Fibroblast of skin of left biceps (primary cell): ENCODE data around the gene PSMA6.
"Not testable (repeated sequence)": the region's sequence is repeated elsewhere in the genome, so short reads cannot be mapped to it uniquely, and the experiment has no call there.

Experiments used
- DNase-seq, 2 experiments: peaks; one replicate each; pipeline ENCODE4 v3.0.0-alpha.2; 2013; ENCODE audit warnings: low read depth in 2 of 2

PSMA6 gene

DNA sequence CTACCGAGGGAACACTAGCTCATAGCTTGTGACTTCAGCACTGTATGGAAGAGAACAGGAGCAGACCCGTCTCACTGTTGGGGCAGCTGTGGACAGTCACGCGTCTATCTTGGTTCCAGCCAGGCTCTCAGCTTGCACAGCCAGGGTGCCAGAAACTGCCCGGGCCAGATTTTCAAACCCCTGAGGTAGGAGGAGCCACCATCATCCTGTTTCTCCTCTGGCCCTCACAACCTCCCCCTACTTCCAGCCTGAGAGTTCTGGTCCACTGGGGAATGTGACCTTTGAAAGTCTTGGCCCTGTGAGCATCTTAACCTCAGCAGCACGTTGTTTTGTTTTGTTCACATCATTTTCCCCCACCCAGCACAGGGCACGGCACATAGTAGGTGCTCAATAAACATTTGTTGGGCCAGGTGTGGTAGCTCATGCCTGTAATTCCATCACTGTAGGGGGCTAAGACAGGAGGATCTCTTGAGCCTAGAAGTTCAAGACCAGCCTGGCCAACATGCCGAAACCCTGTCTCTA, 50.4 kb downstream of the PSMA6 start:
- DNase-seq = no peak

DNA sequence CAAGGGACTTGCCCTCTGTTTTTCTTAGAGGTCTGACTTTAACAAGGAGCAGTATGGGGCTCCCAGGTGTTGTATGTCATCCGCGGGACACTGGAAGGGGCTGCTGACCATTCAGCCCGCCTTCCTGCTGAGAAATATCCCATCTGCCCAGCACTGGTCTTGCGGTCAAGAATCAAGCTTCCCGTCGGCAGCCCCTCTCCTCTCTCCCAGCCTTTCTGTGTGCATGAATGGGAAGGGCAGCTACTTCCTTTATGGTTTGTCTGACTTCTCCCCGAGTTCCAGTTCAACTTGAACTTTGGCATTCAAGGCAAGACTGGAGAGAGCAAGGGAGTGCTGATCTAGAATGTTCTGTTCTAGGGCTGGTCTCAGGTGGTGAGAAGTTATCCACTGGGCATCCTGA, 51.5 kb downstream of the PSMA6 start:
- no peak for DNase-seq

DNA sequence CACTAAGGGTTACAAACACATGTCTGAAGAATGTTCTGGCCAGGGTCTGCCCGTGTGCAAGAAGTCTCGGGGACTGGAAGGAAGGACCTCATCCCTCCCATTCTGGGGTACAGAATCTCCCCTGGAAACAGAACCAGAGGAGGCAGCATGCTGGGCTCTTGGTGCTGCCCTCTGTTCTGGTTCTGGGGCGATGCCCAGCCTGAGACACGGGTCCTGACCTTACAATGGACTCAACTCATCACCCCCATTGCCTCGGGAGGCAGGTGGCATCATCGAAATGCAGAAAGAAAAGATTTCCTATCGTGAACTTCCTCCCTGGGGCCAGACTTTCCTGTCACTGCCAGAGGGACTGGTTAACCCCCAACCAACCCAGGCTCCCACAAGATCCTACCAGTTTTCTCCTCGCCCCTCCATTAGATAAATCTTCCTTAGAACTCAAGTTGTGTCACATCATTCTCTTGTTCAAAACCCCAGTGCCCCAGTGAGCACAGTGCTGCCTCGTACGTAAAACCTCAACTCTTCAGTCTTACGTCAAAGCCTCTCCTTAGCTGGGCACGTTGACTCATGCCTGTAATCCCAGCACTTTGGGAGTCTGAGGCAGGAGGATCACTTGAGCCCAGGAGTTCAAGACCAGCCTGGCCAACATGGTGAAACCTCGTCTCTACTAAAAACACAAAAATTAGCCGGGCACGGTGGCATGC, 52.1 kb downstream of the PSMA6 start:
- DNase-seq = no peak

GRCh38 chr14:35346738-35347322, 54.6 kb downstream of the PSMA6 start:
- DNase-seq = no peak

- DNase-seq = no peak
Measured at GRCh38 chr14:35347323-35348043, 55.3 kb downstream of the PSMA6 start.

DNA sequence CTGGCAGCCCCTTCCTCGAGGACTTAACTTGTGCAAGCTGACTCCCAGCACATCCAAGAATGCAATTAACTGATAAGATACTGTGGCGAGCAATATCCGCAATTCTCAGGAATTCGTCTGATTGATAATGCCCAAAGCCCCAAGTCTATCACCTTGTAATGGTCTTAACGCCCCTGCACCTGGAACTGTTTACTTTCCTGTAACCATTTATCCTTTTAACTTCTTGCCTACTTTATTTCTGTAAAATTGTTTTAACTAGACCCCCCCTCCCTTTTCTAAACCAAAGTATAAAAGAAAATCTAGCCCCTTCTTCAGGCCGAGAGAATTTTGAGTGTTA, 55.8 kb downstream of the PSMA6 start:
- not testable (repeated sequence) for DNase-seq

DNA sequence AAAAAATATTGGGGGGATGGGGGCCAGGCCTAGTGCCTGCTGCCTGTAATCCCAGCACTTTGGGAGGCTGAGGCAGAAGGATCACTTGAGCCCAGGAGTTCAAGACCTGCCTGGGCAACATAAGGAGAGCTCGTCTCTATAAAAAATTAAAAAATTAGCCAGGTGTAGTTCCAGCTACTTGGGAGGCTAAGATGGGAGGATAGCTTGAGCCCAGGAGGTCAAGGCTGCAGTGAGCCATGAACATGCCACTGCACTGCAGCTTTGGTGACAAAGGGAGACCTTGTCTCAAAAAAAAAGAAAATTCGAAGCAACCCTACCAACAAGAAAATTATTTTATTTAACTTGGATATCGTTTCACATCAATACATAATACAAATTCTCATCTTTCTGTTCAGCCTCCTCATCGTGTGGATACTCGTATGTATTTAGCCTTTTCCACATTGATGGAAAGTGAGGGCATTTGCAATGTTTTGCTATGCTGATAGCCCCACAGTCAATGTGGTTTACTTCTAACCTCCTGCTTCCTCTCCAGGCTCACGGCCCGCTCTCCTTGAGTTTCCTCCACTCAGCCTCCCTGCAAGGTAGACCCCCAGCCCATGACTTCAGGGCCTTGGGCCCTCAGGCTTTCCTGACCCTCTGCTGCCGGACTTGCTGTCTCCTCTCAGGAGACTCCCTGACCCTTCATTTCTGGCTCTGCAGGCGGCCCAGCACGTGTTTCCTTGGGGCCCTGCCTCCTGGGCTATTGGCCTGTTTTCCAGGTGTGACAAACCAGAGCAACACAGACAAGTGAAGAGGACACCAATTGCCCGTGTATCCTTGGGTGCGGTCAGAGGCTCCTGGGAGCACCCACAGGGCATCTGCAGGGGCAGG, 57.5 kb downstream of the PSMA6 start:
- no peak for DNase-seq

DNA sequence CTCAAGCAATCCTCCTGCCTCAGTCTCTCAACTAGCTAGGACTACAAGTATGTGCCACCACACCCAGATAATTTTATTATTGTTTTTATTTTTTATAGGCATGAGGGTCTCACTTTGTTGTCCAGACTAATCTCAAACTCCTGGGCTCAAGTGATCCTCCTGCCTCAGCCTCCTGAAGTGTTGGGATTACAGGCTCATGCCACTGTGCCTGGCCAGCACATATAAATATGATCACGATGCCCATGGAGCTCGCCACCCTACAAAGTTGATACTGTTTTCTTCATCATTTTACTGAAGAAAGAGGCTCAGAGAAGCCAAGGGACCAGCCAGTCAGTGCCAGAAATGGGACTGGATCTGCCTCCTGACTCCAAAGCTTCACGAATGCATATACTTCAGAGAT, 59.3 kb downstream of the PSMA6 start:
- no peak for DNase-seq

DNA sequence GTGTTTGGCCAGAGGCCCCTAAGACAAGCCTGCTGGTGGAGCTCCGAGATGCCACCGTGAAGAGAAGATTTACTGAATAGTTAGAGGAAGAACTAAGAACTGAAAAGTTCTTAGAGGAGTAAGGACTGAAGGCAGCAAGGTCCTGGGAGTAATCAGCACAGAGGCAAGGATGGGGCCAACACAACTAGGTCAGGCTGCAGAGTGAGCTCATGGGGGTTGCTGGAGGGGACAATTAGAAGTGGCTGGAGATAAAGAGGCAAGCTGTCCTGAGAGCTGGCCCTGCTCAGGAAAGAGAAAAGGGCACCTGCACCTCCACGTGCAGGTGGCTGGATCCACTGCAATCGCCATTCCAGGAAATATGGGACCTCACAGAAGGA, 59.7 kb downstream of the PSMA6 start:
- no peak for DNase-seq

DNA sequence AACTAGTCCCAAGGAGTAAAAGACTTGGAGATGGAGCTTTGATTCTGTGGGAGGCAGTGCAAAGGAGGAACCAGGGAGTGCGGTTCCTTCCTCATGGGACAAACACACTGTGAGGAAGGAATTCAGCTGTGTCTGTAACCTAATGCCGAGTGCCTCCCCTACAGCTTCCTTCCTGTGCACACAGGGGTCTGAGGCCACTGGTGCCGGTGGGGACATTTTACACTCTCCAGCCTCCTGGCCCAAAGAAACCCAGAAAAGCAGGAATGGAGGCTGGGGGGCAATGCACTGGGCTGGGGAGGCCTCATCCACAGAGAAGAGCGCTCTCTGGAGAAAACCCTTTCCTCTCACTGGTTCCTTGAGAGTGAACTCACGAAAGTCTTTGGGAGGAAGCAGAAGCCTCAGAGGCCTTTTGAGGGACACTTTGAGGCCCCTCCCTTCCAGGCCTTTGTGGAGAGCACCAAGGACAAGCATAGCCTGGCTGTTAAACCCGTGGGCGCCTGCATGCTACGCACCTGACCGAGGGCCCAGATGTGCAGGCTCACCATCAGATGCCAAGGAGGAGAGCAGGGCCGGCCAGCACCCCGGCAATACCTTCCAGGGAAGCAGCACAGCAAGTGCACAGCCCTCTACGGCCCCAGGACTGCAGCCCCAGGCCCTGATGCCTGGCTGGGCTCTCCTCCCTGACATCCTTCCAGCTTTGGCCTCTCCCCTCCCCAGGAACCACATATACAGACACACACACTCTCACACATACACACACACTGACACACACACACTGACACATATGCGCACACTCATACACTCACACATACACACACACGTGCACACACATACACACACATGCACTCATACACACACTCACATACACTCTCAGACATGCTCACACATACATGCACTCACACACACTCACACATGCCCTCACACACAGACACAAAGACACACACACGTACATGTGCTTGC, 60.4 kb downstream of the PSMA6 start:
- DNase-seq = no peak

DNA sequence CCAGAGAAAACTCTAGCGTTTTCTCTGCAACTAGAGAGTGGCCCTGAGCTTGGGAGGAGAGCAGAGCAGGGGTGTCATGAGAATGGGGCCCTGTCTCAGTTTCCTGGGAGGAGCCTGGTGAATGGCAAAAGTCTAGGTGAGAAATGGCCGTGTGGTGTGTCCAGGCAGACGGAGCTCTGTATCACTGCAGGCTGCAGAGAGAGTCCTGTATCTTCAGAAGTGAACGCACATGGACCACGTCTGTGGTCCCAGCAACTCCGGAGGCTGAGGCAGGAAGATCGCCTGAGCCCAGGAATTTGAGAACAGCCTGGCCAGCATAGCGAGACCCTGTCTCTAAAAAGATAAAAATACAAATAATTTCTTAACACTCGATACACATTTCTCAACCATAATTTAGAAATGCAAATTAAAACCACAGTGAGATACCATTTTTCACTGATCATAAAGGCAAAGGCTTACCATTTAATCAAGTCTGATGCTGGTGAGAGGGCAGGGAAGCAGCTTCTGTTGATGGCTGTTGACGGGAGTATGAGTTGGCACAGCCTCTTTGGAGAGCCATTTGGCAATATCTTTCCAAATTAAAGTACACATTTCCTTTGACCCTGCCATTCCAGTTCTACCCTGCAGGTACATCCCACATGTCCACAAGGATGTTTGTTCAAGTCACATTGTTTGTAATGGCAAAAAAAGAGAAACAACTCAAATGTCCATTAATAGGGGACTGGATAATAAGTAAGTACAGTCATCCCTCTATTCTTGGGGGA, 61.4 kb downstream of the PSMA6 start:
- DNase-seq = no peak

DNA sequence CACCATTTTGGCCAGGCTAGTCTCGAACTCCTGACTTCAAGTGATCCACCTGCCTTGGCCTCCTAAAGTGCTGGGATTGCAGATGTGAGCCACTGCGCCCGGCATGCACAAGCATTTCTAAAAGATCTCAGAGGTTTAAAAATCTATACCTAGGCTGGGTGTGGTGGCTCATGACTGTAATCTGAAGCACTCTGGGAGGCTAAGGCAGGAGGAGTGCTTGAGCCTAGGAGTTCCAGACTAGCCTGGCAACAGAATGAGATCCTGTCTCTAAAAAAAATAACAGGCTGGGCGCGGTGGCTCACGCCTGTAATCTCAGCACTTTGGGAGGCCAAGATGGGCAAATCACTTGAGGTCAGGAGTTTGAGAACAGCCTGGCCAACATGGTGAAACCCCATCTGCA, 63.1 kb downstream of the PSMA6 start:
- DNase-seq = not testable (repeated sequence)

DNA sequence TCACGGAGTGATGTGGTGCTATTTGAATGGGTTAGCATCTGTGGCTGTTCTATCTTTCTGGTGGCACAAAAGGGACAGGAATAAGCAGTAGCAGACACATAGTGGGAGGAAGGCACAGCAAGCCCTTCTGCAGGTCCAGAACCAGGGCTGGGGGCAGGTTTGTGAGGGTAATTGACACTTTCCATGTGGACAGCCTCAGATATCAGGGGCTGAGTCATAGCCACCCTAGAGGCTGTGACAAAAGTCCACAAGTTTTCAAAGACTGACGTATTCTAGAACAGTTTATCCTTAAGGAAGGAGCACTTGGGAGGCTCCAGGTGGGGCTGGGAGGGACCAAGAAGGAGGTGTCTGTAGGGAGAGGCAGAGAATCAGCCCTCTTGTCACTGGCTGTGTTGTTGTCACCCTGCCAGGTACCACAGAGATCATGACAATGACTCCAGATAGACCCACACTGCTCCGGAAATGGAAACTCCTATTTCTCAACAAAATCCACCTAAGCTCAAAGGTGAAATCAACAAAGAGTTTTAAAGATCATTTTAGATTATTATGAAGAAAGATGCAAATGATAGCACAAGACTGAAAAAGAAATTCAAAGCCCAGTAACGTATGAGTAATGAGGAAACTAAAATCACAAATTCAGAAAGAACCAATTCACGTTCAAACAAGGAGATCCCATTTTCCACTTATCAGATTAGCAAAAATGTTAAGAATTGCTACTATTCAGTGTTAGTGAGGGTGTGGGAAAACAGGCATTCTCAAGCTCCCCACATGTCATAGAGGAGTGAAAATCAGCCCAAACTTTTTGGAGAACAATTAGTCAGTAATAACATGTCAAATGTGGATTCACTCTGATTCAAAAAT, 64.0 kb downstream of the PSMA6 start:
- DNase-seq = no peak

DNA sequence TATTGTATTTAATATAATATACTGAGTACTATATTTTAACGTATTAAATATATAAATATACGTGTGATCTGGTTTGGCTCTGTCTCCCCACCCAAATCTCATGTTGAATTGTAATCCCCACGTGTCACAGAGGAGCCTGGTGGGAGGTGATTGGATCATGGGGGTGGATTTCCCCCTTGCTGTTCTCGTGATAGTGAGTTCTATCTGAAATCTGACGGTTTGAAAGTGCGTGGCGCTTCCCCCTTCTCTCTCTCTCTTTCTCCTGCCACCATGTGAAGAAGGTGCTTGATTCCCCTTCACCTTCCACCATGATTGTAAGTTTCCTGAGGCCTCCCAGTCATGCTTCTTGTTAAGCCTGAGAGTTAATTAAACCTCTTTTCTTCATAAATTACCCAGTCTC, 67.5 kb downstream of the PSMA6 start:
- DNase-seq = not testable (repeated sequence)

DNA sequence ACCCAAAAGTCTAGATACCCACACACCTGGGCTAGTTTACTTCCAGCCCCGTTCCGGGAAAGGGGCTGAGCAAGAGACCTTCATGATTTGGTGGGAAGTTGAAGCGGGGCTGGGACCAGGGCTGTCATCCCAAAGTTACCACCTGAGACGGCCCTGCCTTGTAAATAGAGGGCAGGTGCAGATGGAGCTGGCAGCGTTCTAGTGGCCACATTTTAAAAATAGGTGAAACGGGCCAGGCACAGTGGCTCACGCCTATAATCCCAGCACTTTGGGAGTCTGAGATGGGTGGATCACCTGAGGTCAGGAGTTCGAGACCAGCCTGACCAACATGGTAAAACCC, 68.9 kb downstream of the PSMA6 start:
- DNase-seq = no peak

DNA sequence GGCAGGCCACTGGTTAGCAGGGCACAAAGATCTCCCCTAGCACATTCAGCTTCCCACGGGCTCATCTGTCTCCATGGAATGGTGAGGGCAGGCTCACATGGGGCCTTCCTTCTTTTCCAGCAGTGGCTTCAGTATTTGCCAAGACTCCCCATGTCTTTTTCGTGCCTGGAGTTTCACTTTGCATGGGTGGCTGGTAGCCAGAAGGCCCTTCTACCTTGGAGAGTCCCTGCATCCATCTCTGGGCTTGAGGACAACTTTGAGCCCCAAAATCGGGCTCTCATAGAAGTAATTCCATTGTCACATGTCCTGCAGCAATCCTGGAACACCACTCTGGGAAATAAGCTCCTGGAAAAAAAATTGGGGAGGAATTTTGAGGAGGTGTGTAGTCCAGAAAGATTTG, 70.3 kb downstream of the PSMA6 start:
- DNase-seq = no peak

DNA sequence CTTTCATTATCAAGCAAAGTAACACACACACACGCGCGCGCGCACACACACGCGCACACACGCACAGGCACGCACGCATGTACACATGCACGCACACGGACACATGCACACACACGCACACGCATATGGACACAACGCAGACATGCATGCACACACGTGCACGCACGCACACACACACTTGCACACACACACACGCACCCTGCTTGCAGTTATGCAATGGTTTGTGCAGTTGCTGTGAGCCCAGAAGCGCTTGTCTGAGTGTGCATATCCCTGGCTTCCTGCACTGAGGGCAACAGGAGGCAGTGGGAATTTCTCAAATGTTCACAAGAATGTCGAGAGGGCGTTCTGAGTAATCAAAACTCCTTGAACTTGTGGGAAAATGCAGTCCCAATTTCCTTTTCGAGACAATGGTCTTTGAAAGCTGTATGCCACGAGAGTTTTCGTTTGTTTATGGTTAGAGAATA, 70.8 kb downstream of the PSMA6 start:
- DNase-seq = no peak

DNA sequence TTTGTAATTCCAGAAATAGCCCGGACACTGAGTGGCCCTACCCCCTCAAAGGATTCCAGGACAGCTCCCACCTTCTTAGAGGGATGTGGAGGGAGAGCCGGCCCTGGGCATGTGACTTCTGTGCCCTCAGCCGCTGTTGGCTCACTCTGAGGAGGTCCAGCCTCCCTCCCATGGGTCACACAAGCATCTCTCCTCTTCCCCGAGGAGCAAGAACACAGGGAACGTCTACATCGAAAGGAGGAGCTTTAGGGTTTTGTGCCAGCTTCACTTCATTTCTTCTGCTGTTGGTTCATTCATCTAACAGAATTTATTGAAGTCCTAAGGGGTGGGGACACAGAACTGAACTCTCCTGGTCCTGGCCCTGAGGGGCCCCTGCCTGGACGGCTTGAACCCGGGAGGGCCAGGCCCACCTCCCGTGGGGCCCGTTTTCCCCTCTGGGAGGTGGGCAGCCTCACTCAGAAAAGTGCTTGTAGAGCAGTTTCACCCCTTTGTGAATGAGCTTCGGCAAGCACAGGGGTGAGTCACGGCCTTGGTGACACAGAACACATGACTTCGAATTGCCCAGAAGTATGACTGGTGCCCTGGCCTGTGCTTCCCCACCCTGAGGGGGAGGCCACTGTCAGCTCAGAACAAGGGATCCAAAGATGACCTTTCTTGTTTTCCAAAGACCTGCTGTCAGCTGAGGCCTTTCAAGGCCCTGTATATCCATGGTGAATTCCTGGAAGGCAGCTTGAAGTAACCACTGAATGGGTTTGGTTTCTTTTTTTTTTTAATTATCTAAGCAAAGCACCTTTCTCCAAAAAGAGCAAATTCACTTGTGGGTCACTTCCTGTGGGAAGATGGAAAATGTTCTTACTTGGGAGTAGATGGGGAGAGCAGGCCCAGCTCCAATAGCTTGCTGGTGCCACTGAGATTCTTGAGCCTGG, 73.2 kb downstream of the PSMA6 start:
- no peak for DNase-seq
